GM12891 (cell line): Measurements from ENCODE around the gene TFRC.
"Not testable (repeated sequence)": the region's sequence is repeated elsewhere in the genome, so short reads cannot be mapped to it uniquely, and the experiment has no call there.

Experiments
- DNase-seq: peaks from one replicate; pipeline ENCODE4 v3.0.0; 2011; ENCODE audit warnings: low spot score; ENCODE audit not compliant: insufficient read length
- FAIRE-seq: peaks from 2 replicates; lab custom pipeline; 2011; peaks lifted over from hg19 to GRCh38; lab: Jason Lieb, UNC
- PAX5 ChIP-seq: IDR thresholded peaks from 2 replicates; pipeline ENCODE4 v1.6.1; 2011; ENCODE audit warnings: low read length, moderate library complexity, mild to moderate bottlenecking; ENCODE audit not compliant: insufficient read depth, severe bottlenecking
- POLR2A ChIP-seq: IDR thresholded peaks from 2 replicates; pipeline ENCODE4 v1.6.1; 2011; ENCODE audit warnings: low read depth, low read length, control low read depth
- POLR2AphosphoS5 ChIP-seq: IDR thresholded peaks from 2 replicates; pipeline ENCODE4 v1.6.1; 2011; ENCODE audit warnings: low read depth, low read length, control low read depth
- POU2F2 ChIP-seq: IDR thresholded peaks from 2 replicates; pipeline ENCODE4 v1.6.1; 2011; ENCODE audit warnings: low read depth, mild to moderate bottlenecking, control low read depth, low read length, moderate library complexity
- SPI1 ChIP-seq: IDR thresholded peaks from 2 replicates; pipeline ENCODE4 v1.6.1; 2011; ENCODE audit warnings: low read depth, low read length, control low read depth
- TAF1 ChIP-seq: IDR thresholded peaks from 2 replicates; pipeline ENCODE4 v1.6.1; 2011; ENCODE audit warnings: low read depth, low read length, control low read depth

The TFRC gene

GRCh38 chr3:196003611-196004010 lies 78.3 kb downstream of the TFRC start:
- TF ChIP-seq POLR2AphosphoS5 (no peak), POLR2A (no peak), PAX5 (no peak), TAF1 (no peak), POU2F2 (no peak), SPI1 (no peak)
- FAIRE-seq: no peak
- DNase-seq: no peak

DNA sequence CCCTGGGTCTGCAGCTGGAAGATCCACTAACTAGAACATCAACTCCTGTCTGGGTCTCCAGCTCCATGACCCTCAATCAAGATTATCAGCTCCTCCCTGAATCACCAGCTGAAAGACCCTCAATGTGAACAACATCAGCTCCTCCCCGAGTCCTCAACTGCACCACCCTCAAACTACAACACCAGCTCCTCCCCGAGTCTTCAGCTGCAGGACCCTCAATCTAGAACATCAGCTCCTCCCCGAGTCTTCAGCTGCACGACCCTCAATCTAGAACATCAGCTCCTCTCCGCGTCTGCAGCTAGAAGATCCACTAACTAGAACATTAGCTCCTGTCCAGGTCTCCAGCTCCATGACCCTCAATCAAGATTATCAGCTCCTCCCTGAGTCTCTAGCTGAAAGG lies 79.2 kb downstream of the TFRC start:
- not testable (repeated sequence) for FAIRE-seq

GRCh38 chr3:196001240-196001639 lies 80.7 kb downstream of the TFRC start:
- DNase-seq, FAIRE-seq: not testable (repeated sequence)

More for the DNA sequence above, 79.2 kb downstream of the TFRC start:
- DNase-seq: not testable (repeated sequence)

DNA sequence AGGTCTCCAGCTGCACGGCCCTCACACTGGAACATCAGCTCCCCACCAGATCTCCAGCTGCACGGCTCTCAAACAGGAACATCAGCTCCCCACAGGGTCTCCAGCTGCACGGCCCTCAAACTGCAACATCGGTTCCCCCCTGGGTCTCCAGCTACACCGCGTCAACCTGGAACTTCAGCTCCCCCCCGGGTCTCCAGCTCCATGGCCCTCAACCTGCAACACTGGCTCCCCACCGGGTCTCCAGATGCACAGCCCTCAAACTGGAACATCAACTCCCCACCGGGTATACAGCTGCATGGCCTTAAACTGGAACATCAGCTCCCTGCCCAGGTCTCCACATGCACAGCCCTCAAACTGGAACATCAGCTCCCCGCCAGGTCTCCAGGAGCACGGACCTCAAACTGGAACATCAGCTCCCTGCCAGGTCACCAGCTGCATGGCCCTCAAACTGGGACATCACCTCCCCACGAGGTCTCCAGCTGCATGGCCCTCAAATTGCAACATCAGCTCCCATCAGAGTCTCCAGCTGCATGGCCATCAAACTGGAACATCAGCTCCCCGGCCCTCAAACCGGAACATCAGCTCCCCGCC lies 81.4 kb downstream of the TFRC start:
- FAIRE-seq, DNase-seq: not testable (repeated sequence)

DNA sequence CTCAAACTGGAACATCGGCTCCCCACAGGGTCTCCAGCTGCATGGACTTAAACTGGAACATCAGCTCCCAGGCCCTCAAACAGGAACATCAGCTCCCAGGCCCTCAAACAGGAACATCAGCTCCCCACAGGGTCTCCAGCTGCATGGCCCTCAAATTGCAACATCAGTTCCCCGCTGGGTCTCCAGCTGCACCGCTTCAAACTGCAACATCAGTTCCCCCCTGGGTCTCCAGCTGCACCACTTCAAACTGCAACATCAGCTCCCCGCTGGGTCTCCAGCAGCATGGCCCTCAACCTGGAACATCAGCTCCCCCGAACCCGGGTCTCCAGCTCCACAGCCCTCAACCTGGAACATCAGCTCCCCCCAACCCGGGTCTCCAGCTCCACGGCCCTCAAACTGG lies 82.0 kb downstream of the TFRC start:
- FAIRE-seq (no peak), DNase-seq (no peak)
- TF ChIP-seq POLR2A (no peak), PAX5 (no peak), POLR2AphosphoS5 (no peak), SPI1 (no peak), TAF1 (no peak), POU2F2 (no peak)
